Breast epithelium (tissue), 4 donors: ENCODE data around the gene FYB1. TPM values are rescaled to one million over a fixed set of nuclear protein-coding genes. Genes with fewer than 3 reads are reported as not detected.

Source experiments
- DNase-seq, 2 donors: peaks; one replicate each; pipeline ENCODE4 v3.0.0-alpha.2; 2019; ENCODE audit warnings: low spot score in 2 of 2
- H3K27ac ChIP-seq, 2 donors: fragments of 200-600 bp; sonication (generic) in 1 of 2; one replicate each; pipeline ENCODE4 v1.5.1; 2016 to 2019; ENCODE audit warnings: mild to moderate bottlenecking in 1 of 2
- H3K27me3 ChIP-seq, 2 donors: fragments of 200-600 bp; sonication (generic) in 1 of 2; one replicate each; pipeline versions ENCODE4 v1.5.1 to v1.6.0; 2017 to 2019; ENCODE audit warnings: control low read depth in 1 of 2, mild to moderate bottlenecking in 1 of 2
- H3K36me3 ChIP-seq: fragments of 200-600 bp; one replicate; pipeline ENCODE4 v1.5.1; 2019
- H3K4me1 ChIP-seq, 2 donors: fragments of 200-600 bp; sonication (generic); one replicate each; pipeline ENCODE4 v1.5.1; 2016 to 2019; ENCODE audit warnings: control low read depth in 1 of 2
- H3K4me3 ChIP-seq, 3 donors: fragments of 200-600 bp; sonication (generic); 1 replicate in 2 of 3; 2 replicates in 1 of 3; pipeline ENCODE4 v1.5.1; 2016 to 2019; ENCODE audit warnings: mild to moderate bottlenecking in 3 of 3, moderate library complexity in 2 of 3
- H3K9me3 ChIP-seq, 2 donors: fragments of 200-600 bp; sonication (generic) in 1 of 2; one replicate each; pipeline ENCODE4 v1.5.1; 2016 to 2019; ENCODE audit warnings: control low read depth in 1 of 2
- POLR2A ChIP-seq: fragments of 450-650 bp; IDR thresholded peaks from one replicate; pipeline ENCODE4 v1.6.1; 2016; ENCODE audit warnings: antibody characterized with exemption, mild to moderate bottlenecking, moderate library complexity
- POLR2AphosphoS5 ChIP-seq, 3 donors: sonication (generic); formaldehyde crosslinking; IDR thresholded peaks; one replicate each; pipeline ENCODE4 v1.6.1; 2017; ENCODE audit warnings: antibody characterized with exemption in 3 of 3
- intact Hi-C: fragments of 100-400 bp; cut with DNase I; formaldehyde crosslinking; loops from one replicate; pipeline ENCODE4 v1.15.1; 2023; ENCODE audit warnings: low total_unique reads
- total RNA-seq, 3 donors: library from RNA; depleted of rRNA; stranded (reverse); fragments of >200 nt; gene quantifications; one replicate each; pipeline ENCODE4 v1.1.0, GENCODE V29; 2016
- TF ChIP-seq, protein P1 (sequence below), 3 donors: fragments of 450-650 bp; IDR thresholded peaks; one replicate each; pipeline ENCODE4 v1.5.1; 2016 to 2017; ENCODE audit warnings: antibody characterized with exemption in 3 of 3, mild to moderate bottlenecking in 3 of 3, moderate library complexity in 3 of 3

FYB1 gene
- total RNA-seq, 3 donors from 2014 or later: 10.2 to 17.9 (median 11.4) TPM

DNA sequence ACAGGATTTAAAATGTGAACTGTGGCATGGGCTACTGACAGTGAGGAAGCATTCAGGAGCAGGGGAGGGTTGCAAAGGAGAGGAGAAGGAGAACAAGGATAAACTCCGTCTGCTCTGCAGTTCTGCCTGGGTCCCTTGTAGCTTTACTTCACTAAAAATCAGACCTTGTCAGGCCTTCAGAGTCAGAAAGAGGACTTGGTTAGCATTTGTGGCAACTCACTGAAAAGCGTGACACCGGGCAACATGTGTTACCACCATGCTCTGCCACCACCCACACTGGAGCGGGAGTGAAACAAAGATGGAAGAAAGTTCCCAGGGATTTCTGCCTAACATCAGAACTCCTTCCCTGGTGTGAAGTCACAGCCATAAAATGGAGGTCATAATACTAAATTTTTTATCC, 19.3 kb downstream of the FYB1 start:
- TF ChIP-seq, protein P1, sequence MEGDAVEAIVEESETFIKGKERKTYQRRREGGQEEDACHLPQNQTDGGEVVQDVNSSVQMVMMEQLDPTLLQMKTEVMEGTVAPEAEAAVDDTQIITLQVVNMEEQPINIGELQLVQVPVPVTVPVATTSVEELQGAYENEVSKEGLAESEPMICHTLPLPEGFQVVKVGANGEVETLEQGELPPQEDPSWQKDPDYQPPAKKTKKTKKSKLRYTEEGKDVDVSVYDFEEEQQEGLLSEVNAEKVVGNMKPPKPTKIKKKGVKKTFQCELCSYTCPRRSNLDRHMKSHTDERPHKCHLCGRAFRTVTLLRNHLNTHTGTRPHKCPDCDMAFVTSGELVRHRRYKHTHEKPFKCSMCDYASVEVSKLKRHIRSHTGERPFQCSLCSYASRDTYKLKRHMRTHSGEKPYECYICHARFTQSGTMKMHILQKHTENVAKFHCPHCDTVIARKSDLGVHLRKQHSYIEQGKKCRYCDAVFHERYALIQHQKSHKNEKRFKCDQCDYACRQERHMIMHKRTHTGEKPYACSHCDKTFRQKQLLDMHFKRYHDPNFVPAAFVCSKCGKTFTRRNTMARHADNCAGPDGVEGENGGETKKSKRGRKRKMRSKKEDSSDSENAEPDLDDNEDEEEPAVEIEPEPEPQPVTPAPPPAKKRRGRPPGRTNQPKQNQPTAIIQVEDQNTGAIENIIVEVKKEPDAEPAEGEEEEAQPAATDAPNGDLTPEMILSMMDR (IDR thresholded peaks at IDR 0.05): no peak
- TF ChIP-seq POLR2AphosphoS5 (IDR thresholded peaks at IDR 0.05) (no peak), POLR2A (no peak)
- Histone ChIP-seq H3K9me3 (no peaks in the 10 kb centered on the region), H3K36me3 (no peaks in the 10 kb centered on the region), H3K27ac (no peak overlapping the region), H3K4me1 (no peaks in the 10 kb centered on the region), H3K4me3 (no peak overlapping the region), H3K27me3 (no peaks in the 10 kb centered on the region)
- intact Hi-C loops: no loop called here
- DNase-seq: no peak

DNA sequence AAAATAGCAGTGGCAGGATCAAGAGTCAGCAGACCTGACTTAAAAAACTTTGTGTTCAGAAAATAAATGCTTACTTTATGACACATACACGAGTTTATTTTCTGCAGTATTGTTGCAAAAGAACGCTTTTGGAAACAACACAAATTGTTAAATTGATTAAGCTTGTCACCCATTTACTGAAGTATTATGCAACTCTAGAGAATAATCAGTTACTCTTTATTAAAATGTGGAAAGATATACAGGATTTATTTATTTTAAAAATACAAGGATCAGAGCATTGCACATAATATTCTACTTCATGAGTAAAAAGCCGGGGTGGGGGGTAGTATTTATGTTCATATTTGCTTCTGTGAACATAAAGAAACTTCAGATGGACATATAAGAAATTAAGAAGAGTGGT, 20.0 kb downstream of the FYB1 start:
- no peak for DNase-seq
- H3K4me1 ChIP-seq: no peaks in the 10 kb centered on the region
- H3K27ac ChIP-seq: no peak overlapping the region
- no peaks in the 10 kb centered on the region for H3K36me3 ChIP-seq
- intact Hi-C loops: no loop called here
- no peaks in the 10 kb centered on the region for H3K9me3 ChIP-seq
- H3K4me3 ChIP-seq: no peak overlapping the region
- TF ChIP-seq POLR2AphosphoS5 (IDR thresholded peaks at IDR 0.05) (no peak), POLR2A (no peak)
- TF ChIP-seq, protein P1 (IDR thresholded peaks at IDR 0.05): no peak
- H3K27me3 ChIP-seq: no peaks in the 10 kb centered on the region

DNA sequence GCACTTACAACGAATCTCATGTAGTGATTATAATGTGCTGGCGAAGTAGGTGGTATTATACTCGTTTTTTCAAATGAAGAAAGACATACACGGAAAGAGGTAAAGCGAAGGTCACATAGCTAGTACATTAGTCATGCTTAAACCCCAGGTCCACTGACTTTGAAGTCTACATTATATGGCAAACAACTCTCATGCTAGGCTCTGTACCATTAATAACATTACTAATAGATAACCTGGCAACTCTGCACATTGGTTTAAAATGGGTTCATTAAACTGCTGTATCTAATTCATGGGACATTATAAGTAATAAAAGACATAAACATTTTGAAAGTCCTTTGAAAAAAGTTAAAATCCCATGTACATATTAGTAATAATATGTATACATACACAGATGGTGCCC, 21.2 kb downstream of the FYB1 start:
- intact Hi-C loops: no loop called here

DNA sequence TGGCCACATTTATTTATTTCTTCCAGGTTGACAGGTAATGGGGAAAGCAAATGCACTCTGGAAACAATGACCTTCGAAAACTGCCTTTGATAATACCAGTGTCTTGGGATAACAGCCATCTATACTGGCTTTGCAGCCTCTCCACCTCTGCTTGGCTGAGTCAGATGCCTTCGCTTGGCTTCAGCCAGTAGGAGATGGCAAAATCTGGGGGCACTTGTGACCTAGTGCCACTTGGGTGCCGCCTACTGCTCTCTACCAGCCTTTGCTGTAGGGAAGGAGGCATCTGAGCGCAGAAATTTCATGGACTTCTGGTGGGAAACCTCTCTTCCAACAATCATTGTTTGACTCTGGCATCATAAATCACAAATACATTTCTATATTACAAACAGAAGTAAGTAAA, 21.8 kb downstream of the FYB1 start:
- Histone ChIP-seq H3K36me3 (no peaks in the 10 kb centered on the region), H3K4me3 (no peak overlapping the region), H3K27me3 (no peaks in the 10 kb centered on the region), H3K27ac (no peak overlapping the region), H3K9me3 (no peaks in the 10 kb centered on the region), H3K4me1 (no peaks in the 10 kb centered on the region)
- intact Hi-C loops: no loop called here
- TF ChIP-seq POLR2A: no peak
- TF ChIP-seq, protein P1 (IDR thresholded peaks at IDR 0.05): no peak
- DNase-seq: no peak

More for the DNA sequence above, 21.2 kb downstream of the FYB1 start:
- Histone ChIP-seq H3K27ac (no peak overlapping the region), H3K9me3 (no peaks in the 10 kb centered on the region), H3K4me3 (no peak overlapping the region), H3K27me3 (no peaks in the 10 kb centered on the region), H3K36me3 (no peaks in the 10 kb centered on the region), H3K4me1 (no peaks in the 10 kb centered on the region)
- no peak for TF ChIP-seq POLR2A
- no peak for TF ChIP-seq POLR2AphosphoS5 (IDR thresholded peaks at IDR 0.05)
- TF ChIP-seq, protein P1 (IDR thresholded peaks at IDR 0.05): no peak
- DNase-seq: no peak

DNA sequence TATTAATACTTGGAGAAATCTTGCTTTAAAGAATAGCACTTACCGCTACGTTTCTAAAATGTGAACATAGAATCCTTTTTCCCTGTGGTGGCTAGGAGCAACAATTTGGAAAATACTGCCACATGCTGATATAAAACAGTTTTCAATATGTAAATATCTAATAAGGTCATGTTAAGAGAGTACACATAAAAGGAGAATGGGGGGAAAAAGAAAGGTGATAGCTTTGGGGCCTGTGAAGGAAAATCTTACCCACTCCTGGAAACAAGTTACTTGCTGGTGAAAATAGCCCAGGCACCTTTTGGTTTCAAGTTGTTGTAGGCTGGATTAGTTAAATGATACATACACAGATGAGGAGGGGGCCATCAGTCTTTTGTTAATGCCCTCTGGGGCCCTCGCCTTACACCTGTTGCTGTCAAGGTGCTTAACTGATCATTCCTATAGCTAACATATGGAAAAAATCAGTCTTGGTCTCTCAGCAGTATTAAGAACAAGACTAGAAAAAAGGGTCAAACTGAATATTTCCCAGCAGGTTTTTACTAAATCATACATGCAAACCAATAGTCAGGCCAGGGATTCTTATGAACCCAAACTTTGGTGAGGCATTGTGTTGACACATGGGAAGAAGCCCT, 24.1 kb downstream of the FYB1 start:
- no peaks in the 10 kb centered on the region for H3K4me1 ChIP-seq
- intact Hi-C loops: no loop called here
- no peak for DNase-seq
- no peak overlapping the region for H3K4me3 ChIP-seq
- no peaks in the 10 kb centered on the region for H3K27me3 ChIP-seq
- H3K36me3 ChIP-seq: no peaks in the 10 kb centered on the region
- H3K9me3 ChIP-seq: no peaks in the 10 kb centered on the region
- no peak for TF ChIP-seq POLR2AphosphoS5 (IDR thresholded peaks at IDR 0.05)
- TF ChIP-seq, protein P1 (IDR thresholded peaks at IDR 0.05): no peak
- TF ChIP-seq POLR2A: no peak
- no peak overlapping the region for H3K27ac ChIP-seq
